MM.1S (cell line): ENCODE data around the gene OMG.
"Not testable (repeated sequence)": the region's sequence is repeated elsewhere in the genome, so short reads cannot be mapped to it uniquely, and the experiment has no call there.

Source experiments
- DNase-seq: peaks from one replicate; pipeline ENCODE4 v3.0.0-alpha.2; 2015
- H2AFZ ChIP-seq: fragments of 300-600 bp; sonication (generic); 2 replicates; pipeline ENCODE4 v1.6.0; 2016; ENCODE audit warnings: antibody characterized with exemption, low read length
- H3F3A ChIP-seq: fragments of 300-600 bp; sonication (generic); 2 replicates; pipeline ENCODE4 v1.6.1; 2016; ENCODE audit warnings: mild to moderate bottlenecking, antibody characterized with exemption, low read length, moderate library complexity, mixed read lengths; ENCODE audit not compliant: insufficient read depth
- H3K27ac ChIP-seq: fragments of 300-600 bp; sonication (generic); 2 replicates; pipeline ENCODE4 v1.5.1; 2016; ENCODE audit warnings: mild to moderate bottlenecking, low read length
- H3K27me3 ChIP-seq: fragments of 300-600 bp; sonication (generic); replicated peaks from 2 replicates; pipeline ENCODE4 v1.6.0; 2016; ENCODE audit warnings: low read length; ENCODE audit not compliant: insufficient read depth
- H3K36me3 ChIP-seq: fragments of 300-600 bp; sonication (generic); replicated peaks from 2 replicates; pipeline ENCODE4 v1.6.1; 2016; ENCODE audit warnings: mild to moderate bottlenecking, low read length, mixed read lengths; ENCODE audit not compliant: insufficient read depth
- H3K4me1 ChIP-seq: fragments of 300-600 bp; sonication (generic); 2 replicates; pipeline ENCODE4 v1.6.1; 2016; ENCODE audit warnings: low read length, mixed read lengths
- H3K4me2 ChIP-seq: fragments of 300-600 bp; sonication (generic); 2 replicates; pipeline ENCODE4 v1.6.0; 2016; ENCODE audit warnings: low read depth, low read length
- H3K4me3 ChIP-seq: fragments of 300-600 bp; sonication (generic); 2 replicates; pipeline ENCODE4 v1.5.1; 2016; ENCODE audit warnings: low read length, mixed read lengths
- H3K79me2 ChIP-seq: fragments of 300-600 bp; sonication (generic); 2 replicates; pipeline ENCODE4 v1.6.1; 2016; ENCODE audit warnings: mixed run types, low read length, mixed read lengths
- H3K9ac ChIP-seq: fragments of 300-600 bp; sonication (generic); 2 replicates; pipeline ENCODE4 v1.6.1; 2016; ENCODE audit warnings: low read length, mixed read lengths
- H3K9me2 ChIP-seq: fragments of 300-600 bp; sonication (generic); replicated peaks from 2 replicates; pipeline ENCODE4 v1.6.1; 2016; ENCODE audit warnings: mild to moderate bottlenecking, low read length, mixed read lengths; ENCODE audit not compliant: insufficient read depth
- H3K9me3 ChIP-seq: fragments of 300-600 bp; sonication (generic); replicated peaks from 2 replicates; pipeline ENCODE4 v1.6.1; 2016; ENCODE audit warnings: mild to moderate bottlenecking, low read length, mixed read lengths; ENCODE audit not compliant: insufficient read depth
- H4K20me1 ChIP-seq: fragments of 300-600 bp; sonication (generic); 2 replicates; pipeline ENCODE4 v1.6.1; 2016; ENCODE audit warnings: mild to moderate bottlenecking, low read length, moderate library complexity, mixed read lengths; ENCODE audit not compliant: insufficient read depth
- CTCF ChIP-seq: fragments of 300-600 bp; sonication (generic); IDR thresholded peaks from 2 replicates; pipeline ENCODE4 v1.5.1; 2016; ENCODE audit warnings: antibody characterized with exemption, low read length, mixed read lengths
- EZH2 ChIP-seq: fragments of 300-600 bp; sonication (generic); optimal IDR thresholded peaks from 2 replicates; pipeline ENCODE3; 2017; ENCODE audit warnings: low read depth, mild to moderate bottlenecking, antibody characterized with exemption, low read length, mixed read lengths
- EZH2phosphoT487 ChIP-seq: fragments of 300-600 bp; sonication (generic); IDR thresholded peaks from 2 replicates; pipeline ENCODE4 v1.6.1; 2018; ENCODE audit warnings: antibody characterized with exemption, low read length

OMG gene

GRCh38 chr17:31266042-31266441, 31.0 kb downstream of the OMG start:
- Histone ChIP-seq H3K9me3 (no peaks in the 10 kb centered on the region), H3F3A (no peaks in the 10 kb centered on the region), H4K20me1 (no peaks in the 10 kb centered on the region), H3K36me3 (no peaks in the 10 kb centered on the region), H3K4me1 (no peaks in the 10 kb centered on the region), H3K9me2 (no peaks in the 10 kb centered on the region), H3K27me3 (no peaks in the 10 kb centered on the region), H3K9ac (no peak overlapping the region), H2AFZ (no peak overlapping the region), H3K27ac (no peak overlapping the region), H3K4me3 (no peak overlapping the region), H3K4me2 (no peak overlapping the region), H3K79me2 (no peaks in the 10 kb centered on the region)
- no peak for DNase-seq
- no peak for TF ChIP-seq EZH2
- TF ChIP-seq EZH2phosphoT487, result no peak
- peak; percentile 31 for TF ChIP-seq CTCF

GRCh38 chr17:31262923-31263322, 34.1 kb downstream of the OMG start:
- not testable (repeated sequence) for H3K27me3 ChIP-seq, H3F3A ChIP-seq, DNase-seq, H3K36me3 ChIP-seq, H4K20me1 ChIP-seq, H3K9me3 ChIP-seq, H3K4me2 ChIP-seq, H2AFZ ChIP-seq, H3K79me2 ChIP-seq, H3K9me2 ChIP-seq, H3K9ac ChIP-seq, H3K4me1 ChIP-seq, H3K4me3 ChIP-seq, H3K27ac ChIP-seq

GRCh38 chr17:31261601-31262000, 35.4 kb downstream of the OMG start:
- H2AFZ ChIP-seq, result no peak overlapping the region
- no peak overlapping the region for H3K4me2 ChIP-seq
- H3K36me3 ChIP-seq, result no peaks in the 10 kb centered on the region
- no peaks in the 10 kb centered on the region for H3K4me1 ChIP-seq
- H4K20me1 ChIP-seq, result no peaks in the 10 kb centered on the region
- H3K27ac ChIP-seq, result no peak overlapping the region
- no peak for DNase-seq
- H3K9ac ChIP-seq, result no peak overlapping the region
- no peaks in the 10 kb centered on the region for H3K27me3 ChIP-seq
- TF ChIP-seq EZH2 (no peak), CTCF (no peak), EZH2phosphoT487 (no peak)
- H3K79me2 ChIP-seq, result no peaks in the 10 kb centered on the region
- no peak overlapping the region for H3K4me3 ChIP-seq
- no peaks in the 10 kb centered on the region for H3F3A ChIP-seq
- H3K9me3 ChIP-seq, result no peaks in the 10 kb centered on the region
- H3K9me2 ChIP-seq, result no peaks in the 10 kb centered on the region

GRCh38 chr17:31260151-31260550, 36.9 kb downstream of the OMG start:
- Histone ChIP-seq H3K9me3 (no peaks in the 10 kb centered on the region), H3K79me2 (no peaks in the 10 kb centered on the region), H3K4me2 (no peak overlapping the region), H3K9me2 (no peaks in the 10 kb centered on the region), H3K36me3 (no peaks in the 10 kb centered on the region), H3K27ac (no peak overlapping the region), H3K4me3 (no peak overlapping the region), H3K27me3 (no peaks in the 10 kb centered on the region), H2AFZ (no peak overlapping the region), H3F3A (no peaks in the 10 kb centered on the region), H3K4me1 (no peaks in the 10 kb centered on the region), H3K9ac (no peak overlapping the region), H4K20me1 (no peaks in the 10 kb centered on the region)
- TF ChIP-seq EZH2 (no peak), CTCF (no peak), EZH2phosphoT487 (no peak)
- DNase-seq, result no peak
